Right ventricle myocardium inferior (tissue), 1 donor: ENCODE data around the gene VASN. TPM values are rescaled to one million over a fixed set of nuclear protein-coding genes. Genes with fewer than 3 reads are reported as not detected.
A peak's percentile ranks its signal among the peaks of the same experiment; 100 is the strongest.
"Not testable (repeated sequence)": the region's sequence is repeated elsewhere in the genome, so short reads cannot be mapped to it uniquely, and the experiment has no call there.

Experiments
- ATAC-seq: fragments of 200-7000 bp; cut with Tn5 transposase; one replicate; pipeline ENCODE4 v1.9.1; 2020; ENCODE audit warnings: mild to moderate bottlenecking, moderate library complexity
- DNase-seq: peaks from one replicate; pipeline ENCODE4 v3.0.0; 2021; ENCODE audit errors: missing footprints
- intact Hi-C: fragments of 100-400 bp; cut with DNase I; formaldehyde crosslinking; loops from one replicate; pipeline ENCODE4 v1.11.0; 2022
- total RNA-seq: library from RNA; stranded (reverse); fragmentation: NEBNext Ultra II Directional; extraction: Animal tissue kit (Norgen Biotek cat#: 25700); gene quantifications from one replicate; pipeline ENCODE4 v1.2.1, GENCODE V29; 2021
- donor health status: DM: no; HTN: yes; CAD: no; lungs with severe emphysema.

Gene VASN
- total RNA-seq, 1 donor from 2014 or later: 6.4 TPM

GRCh38 chr16:4388271-4389021, 16.8 kb downstream of the VASN start:
- peak; percentile 61 for DNase-seq

GRCh38 chr16:4389051-4389955, 17.7 kb downstream of the VASN start:
- DNase-seq: peak; percentile 68
- no peak for ATAC-seq
- intact Hi-C loops: no loop called here

More at GRCh38 chr16:4388271-4389021, 16.8 kb downstream of the VASN start:
- intact Hi-C loops: no loop called here
- ATAC-seq: peak; percentile 49

GRCh38 chr16:4390266-4391260, 18.9 kb downstream of the VASN start:
- peak; percentile 11 for DNase-seq
- intact Hi-C loops: no loop called here
- ATAC-seq: no peak

GRCh38 chr16:4391631-4392381, 20.2 kb downstream of the VASN start:
- intact Hi-C loops: no loop called here
- DNase-seq (peak; percentile 56), ATAC-seq (no peak)

- DNase-seq (peak; percentile 66), ATAC-seq (peak; percentile 11)
- intact Hi-C loops: no loop called here
Measured at GRCh38 chr16:4392382-4393239, 21.0 kb downstream of the VASN start.

GRCh38 chr16:4393240-4393600, 21.6 kb downstream of the VASN start:
- intact Hi-C loops: no loop called here
- peak; percentile 44 for DNase-seq
- peak; percentile 14 for ATAC-seq

GRCh38 chr16:4393850-4394249, 22.2 kb downstream of the VASN start:
- ATAC-seq, intact Hi-C loops: not testable (repeated sequence)
- peak; percentile 42 for DNase-seq

GRCh38 chr16:4395055-4395726, 23.5 kb downstream of the VASN start:
- intact Hi-C loops: no loop called here
- ATAC-seq: no peak
- DNase-seq: peak; percentile 46

- ATAC-seq (no peak), DNase-seq (no peak)
- intact Hi-C loops: no loop called here
Measured at GRCh38 chr16:4399001-4399730, 27.5 kb downstream of the VASN start.

- ATAC-seq (no peak), DNase-seq (no peak)
- intact Hi-C loops: loop anchor here (10.0 kb wide), 1 partner anchor 196 kb away; no protein-coding TSS in a partner anchor
Measured at GRCh38 chr16:4401094-4401501, 29.4 kb downstream of the VASN start.

- DNase-seq (no peak), ATAC-seq (no peak)
- intact Hi-C loops: loop anchor here (10.0 kb wide), 1 partner anchor 197 kb away; no protein-coding TSS in a partner anchor
Measured at GRCh38 chr16:4401510-4401909, 29.9 kb downstream of the VASN start.

GRCh38 chr16:4402439-4403132, 30.9 kb downstream of the VASN start:
- intact Hi-C loops: loop anchor here (1.0 to 10.0 kb wide), 2 partner anchors 43 to 198 kb away; no protein-coding TSS in a partner anchor
- DNase-seq: peak; percentile 92
- peak; percentile 93 for ATAC-seq

GRCh38 chr16:4403133-4403949, 31.7 kb downstream of the VASN start:
- no peak for DNase-seq
- intact Hi-C loops: loop anchor here (10.0 kb wide), 1 partner anchor 199 kb away; no protein-coding TSS in a partner anchor
- ATAC-seq: no peak

- intact Hi-C loops: loop anchor here (10.0 kb wide), 1 partner anchor 200 kb away; no protein-coding TSS in a partner anchor
- ATAC-seq (no peak), DNase-seq (no peak)
Measured at GRCh38 chr16:4404247-4404966, 32.8 kb downstream of the VASN start.
